Gastroesophageal sphincter (tissue), 3 donors: ENCODE measurements around the gene C9orf78.

ENCODE experiments used
- CTCF ChIP-seq, 4 experiments: fragments of 200-600 bp in 2 of 4; fragments of 450-650 bp in 2 of 4; sonication (generic) in 1 of 4; IDR thresholded peaks; one replicate each; pipeline ENCODE4 v1.5.1; 2017 to 2019; ENCODE audit warnings: antibody characterized with exemption in 4 of 4, mild to moderate bottlenecking in 2 of 4, moderate library complexity in 2 of 4
- POLR2A ChIP-seq, 2 donors: fragments of 450-650 bp; IDR thresholded peaks; one replicate each; pipeline ENCODE4 v1.6.1; 2017; ENCODE audit warnings: antibody characterized with exemption in 2 of 2, mild to moderate bottlenecking in 2 of 2, moderate library complexity in 1 of 2

GRCh38 chr9:129863059-129863690 is 28.1 kb upstream of the C9orf78 start:
- TF ChIP-seq POLR2A (IDR thresholded peaks at IDR 0.05) (no peak), CTCF (IDR thresholded peaks at IDR 0.05) (no peak)
